ENCODE measurements around the gene WDFY4.
A peak's percentile ranks its signal among the peaks of the same experiment; 100 is the strongest.

The WDFY4 gene

GRCh38 chr10:48797830-48798229, 113.2 kb downstream of the WDFY4 start:
- no peak for DNase-seq

GRCh38 chr10:48798481-48799254, 114.0 kb downstream of the WDFY4 start:
- no peak for DNase-seq

- DNase-seq: no peak
Observed at GRCh38 chr10:48799341-48800006, 114.8 kb downstream of the WDFY4 start.

GRCh38 chr10:48800007-48800675, 115.5 kb downstream of the WDFY4 start:
- no peak for DNase-seq

- DNase-seq: no peak
Observed at GRCh38 chr10:48801001-48801421, 116.3 kb downstream of the WDFY4 start.

GRCh38 chr10:48802611-48803071, 118.0 kb downstream of the WDFY4 start:
- no peak for DNase-seq

- DNase-seq: no peak
Observed at GRCh38 chr10:48803801-48804584, 119.3 kb downstream of the WDFY4 start.

GRCh38 chr10:48804740-48805182, 120.1 kb downstream of the WDFY4 start:
- DNase-seq: peak; percentile 29

- DNase-seq: no peak
Observed at GRCh38 chr10:48805411-48805810, 120.7 kb downstream of the WDFY4 start.

GRCh38 chr10:48805848-48806247, 121.2 kb downstream of the WDFY4 start:
- no peak for DNase-seq

GRCh38 chr10:48806342-48806741, 121.7 kb downstream of the WDFY4 start:
- no peak for DNase-seq

GRCh38 chr10:48807791-48808470, 123.3 kb downstream of the WDFY4 start:
- DNase-seq: no peak

- DNase-seq: no peak
Observed at GRCh38 chr10:48809261-48809660, 124.6 kb downstream of the WDFY4 start.

- no peak for DNase-seq
Observed at GRCh38 chr10:48811461-48811860, 126.8 kb downstream of the WDFY4 start.

GRCh38 chr10:48811917-48812316, 127.2 kb downstream of the WDFY4 start:
- no peak for DNase-seq

- DNase-seq: no peak
Observed at GRCh38 chr10:48813291-48813690, 128.6 kb downstream of the WDFY4 start.

GRCh38 chr10:48813825-48814224, 129.2 kb downstream of the WDFY4 start:
- DNase-seq: no peak

- no peak for DNase-seq
Observed at GRCh38 chr10:48814933-48815332, 130.3 kb downstream of the WDFY4 start.

- DNase-seq: no peak
Observed at GRCh38 chr10:48817141-48817540, 132.5 kb downstream of the WDFY4 start.

- no peak for DNase-seq
Observed at GRCh38 chr10:48818081-48818480, 133.4 kb downstream of the WDFY4 start.

- DNase-seq: no peak
Observed at GRCh38 chr10:48818861-48819520, 134.3 kb downstream of the WDFY4 start.

- DNase-seq: no peak
Observed at GRCh38 chr10:48819783-48820182, 135.1 kb downstream of the WDFY4 start.
